ENCODE data around the gene WDR27. TPM values are rescaled to one million over a fixed set of nuclear protein-coding genes. Genes with fewer than 3 reads are reported as not detected.

WDR27 gene
- total RNA-seq, 6 donors from 2014 or later: 20.1 to 80.7 (median 40.3) TPM

DNA sequence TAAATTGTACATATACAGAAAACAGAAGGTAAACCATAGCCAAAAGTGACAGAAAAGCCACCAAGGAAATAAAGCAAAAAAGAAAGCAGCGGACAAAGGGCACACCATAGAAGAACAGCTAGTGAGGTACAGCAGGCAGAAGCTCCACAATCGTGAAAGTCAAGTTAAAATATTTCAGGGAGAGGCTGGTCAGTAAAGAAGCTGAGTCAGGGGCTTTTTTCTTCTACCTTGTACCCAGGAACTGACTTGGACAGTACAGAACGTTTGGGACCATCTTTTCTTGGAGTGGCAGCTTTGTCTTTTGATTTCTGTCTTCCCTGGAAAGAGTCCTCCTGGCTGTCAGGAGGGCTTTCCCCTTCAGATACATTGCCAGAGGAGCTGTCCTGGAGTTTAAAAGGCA is 8.2 kb upstream of the WDR27 start:
- WGBS, 2 donors: 76 to 93% methylated on average over 3 of the region's 3 CpGs
- Histone ChIP-seq H3K27ac (no peak overlapping the region), H3K27me3 (no peaks in the 10 kb centered on the region), H3K36me3 (peaks cover 10 to 66% (median 31%) of the 10 kb centered on the region in 4 donors), H3K4me1 (peaks cover 0 to 6% (median under 1%) of the 10 kb centered on the region in 4 donors), H3K9me3 (no peaks in the 10 kb centered on the region), H3K4me3 (no peak overlapping the region)
- no peak for DNase-seq
- TF ChIP-seq POLR2AphosphoS5 (IDR thresholded peaks at IDR 0.05) (no peak), POLR2A (IDR thresholded peaks at IDR 0.05) (no peak), EP300 (IDR thresholded peaks at IDR 0.05) (no peak)
- TF ChIP-seq, protein P1, sequence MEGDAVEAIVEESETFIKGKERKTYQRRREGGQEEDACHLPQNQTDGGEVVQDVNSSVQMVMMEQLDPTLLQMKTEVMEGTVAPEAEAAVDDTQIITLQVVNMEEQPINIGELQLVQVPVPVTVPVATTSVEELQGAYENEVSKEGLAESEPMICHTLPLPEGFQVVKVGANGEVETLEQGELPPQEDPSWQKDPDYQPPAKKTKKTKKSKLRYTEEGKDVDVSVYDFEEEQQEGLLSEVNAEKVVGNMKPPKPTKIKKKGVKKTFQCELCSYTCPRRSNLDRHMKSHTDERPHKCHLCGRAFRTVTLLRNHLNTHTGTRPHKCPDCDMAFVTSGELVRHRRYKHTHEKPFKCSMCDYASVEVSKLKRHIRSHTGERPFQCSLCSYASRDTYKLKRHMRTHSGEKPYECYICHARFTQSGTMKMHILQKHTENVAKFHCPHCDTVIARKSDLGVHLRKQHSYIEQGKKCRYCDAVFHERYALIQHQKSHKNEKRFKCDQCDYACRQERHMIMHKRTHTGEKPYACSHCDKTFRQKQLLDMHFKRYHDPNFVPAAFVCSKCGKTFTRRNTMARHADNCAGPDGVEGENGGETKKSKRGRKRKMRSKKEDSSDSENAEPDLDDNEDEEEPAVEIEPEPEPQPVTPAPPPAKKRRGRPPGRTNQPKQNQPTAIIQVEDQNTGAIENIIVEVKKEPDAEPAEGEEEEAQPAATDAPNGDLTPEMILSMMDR (IDR thresholded peaks at IDR 0.05): no peak
- no peak for ATAC-seq (ENCODE audit: low FRiP score in 2 of 2)

DNA sequence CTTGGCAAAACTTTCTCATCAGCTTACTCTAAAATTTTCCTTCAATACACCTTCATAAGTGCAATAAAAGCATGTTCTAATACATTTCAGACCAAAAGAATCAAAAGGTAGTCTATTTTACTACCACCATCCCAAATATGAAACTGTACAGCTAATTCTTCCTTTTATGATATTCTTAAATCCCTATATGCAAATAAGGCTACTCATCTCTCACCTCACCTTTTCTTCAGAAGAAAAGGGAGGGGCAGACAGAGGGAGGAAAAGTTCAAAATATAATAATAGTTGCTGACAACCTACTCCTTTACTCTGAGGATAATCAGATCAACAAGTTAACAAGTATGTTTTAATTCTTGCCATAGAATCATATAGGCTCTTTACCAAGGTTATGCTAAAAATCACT is 7.5 kb upstream of the WDR27 start:
- Histone ChIP-seq H3K27ac (no peak overlapping the region), H3K9me3 (no peaks in the 10 kb centered on the region), H3K4me3 (no peak overlapping the region), H3K27me3 (no peaks in the 10 kb centered on the region), H3K36me3 (peaks cover 10 to 62% (median 24%) of the 10 kb centered on the region in 4 donors), H3K4me1 (peaks cover 4 to 13% (median 8%) of the 10 kb centered on the region in 4 donors)
- DNase-seq (no peak), ATAC-seq (ENCODE audit: low FRiP score in 2 of 2) (no peak)
- TF ChIP-seq EP300 (IDR thresholded peaks at IDR 0.05) (no peak), POLR2A (IDR thresholded peaks at IDR 0.05) (no peak), POLR2AphosphoS5 (IDR thresholded peaks at IDR 0.05) (no peak)
- TF ChIP-seq, protein P1 (IDR thresholded peaks at IDR 0.05): no peak

DNA sequence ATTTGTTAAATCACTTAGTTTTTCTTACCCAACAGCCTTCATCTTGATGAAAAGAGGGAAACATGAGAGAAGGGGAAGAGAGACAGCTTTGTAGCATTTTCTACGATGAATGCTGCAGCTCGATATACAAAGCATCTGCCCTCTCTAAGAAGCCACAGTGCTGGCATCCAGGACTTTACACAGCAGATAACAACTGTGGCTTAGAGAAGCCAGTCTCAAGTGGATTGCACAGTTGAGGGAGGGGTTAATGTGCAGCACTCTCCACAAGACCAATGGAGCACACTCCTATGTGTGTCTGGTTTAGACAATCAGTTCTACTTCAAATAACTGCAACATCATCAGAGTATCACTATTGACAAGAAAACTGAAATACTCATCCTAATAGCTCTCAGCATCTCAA is 5.9 kb upstream of the WDR27 start:
- H3K9me3 ChIP-seq: no peaks in the 10 kb centered on the region
- no peaks in the 10 kb centered on the region for H3K27me3 ChIP-seq
- H3K27ac ChIP-seq: no peak overlapping the region
- TF ChIP-seq POLR2AphosphoS5 (IDR thresholded peaks at IDR 0.05): no peak
- no peak for TF ChIP-seq POLR2A (IDR thresholded peaks at IDR 0.05)
- no peak for TF ChIP-seq EP300 (IDR thresholded peaks at IDR 0.05)
- TF ChIP-seq, protein P1 (IDR thresholded peaks at IDR 0.05): no peak
- no peak for DNase-seq
- 86 to 91% methylated on average over 2 of the region's 2 CpGs for WGBS, 2 donors
- H3K4me3 ChIP-seq: no peak overlapping the region
- ATAC-seq (ENCODE audit: low FRiP score in 2 of 2): no peak
- peaks cover 7 to 49% (median 17%) of the 10 kb centered on the region in 4 donors for H3K36me3 ChIP-seq
- peaks cover 19 to 29% (median 23%) of the 10 kb centered on the region in 4 donors for H3K4me1 ChIP-seq

DNA sequence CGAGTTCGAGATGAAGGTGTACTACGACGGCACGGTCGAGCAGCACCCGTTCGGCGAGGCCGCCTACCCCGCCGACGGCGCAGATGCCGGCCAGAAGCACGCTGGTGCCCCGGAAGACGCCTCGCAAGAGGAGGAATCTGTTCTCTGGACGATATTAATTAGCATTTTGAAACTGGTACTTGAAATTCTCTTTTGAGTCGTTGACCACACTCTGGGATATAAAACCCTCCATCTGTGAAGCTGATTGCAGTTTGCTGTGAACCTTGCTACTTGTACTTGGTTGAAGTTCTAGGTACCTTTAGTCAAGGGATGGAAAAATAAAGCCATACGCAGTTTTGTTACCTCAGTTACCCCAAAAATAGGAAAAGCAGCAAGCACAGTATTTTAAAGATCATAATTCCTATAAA is 1.0 kb upstream of the WDR27 start:
- Histone ChIP-seq H3K27ac (peak overlapping the region; percentile 93 to 97 (median 94)), H3K9me3 (no peaks in the 10 kb centered on the region), H3K36me3 (peaks cover 0 to 6% (median 0%) of the 10 kb centered on the region in 4 donors), H3K4me1 (peaks cover 37 to 47% (median 41%) of the 10 kb centered on the region in 4 donors), H3K27me3 (no peaks in the 10 kb centered on the region), H3K4me3 (peak overlapping the region; percentile 74 to 99 (median 94))
- no peak for TF ChIP-seq EP300 (IDR thresholded peaks at IDR 0.05)
- TF ChIP-seq POLR2AphosphoS5 (IDR thresholded peaks at IDR 0.05): no peak
- TF ChIP-seq, protein P1 (IDR thresholded peaks at IDR 0.05): no peak
- TF ChIP-seq POLR2A (IDR thresholded peaks at IDR 0.05): no peak
- ATAC-seq (ENCODE audit: low FRiP score in 2 of 2) (peak in 1 of 2 donors; percentile 31), DNase-seq (no peak)
- 4 to 7% methylated on average over 12 to 21 of the region's 22 CpGs for WGBS, 2 donors

DNA sequence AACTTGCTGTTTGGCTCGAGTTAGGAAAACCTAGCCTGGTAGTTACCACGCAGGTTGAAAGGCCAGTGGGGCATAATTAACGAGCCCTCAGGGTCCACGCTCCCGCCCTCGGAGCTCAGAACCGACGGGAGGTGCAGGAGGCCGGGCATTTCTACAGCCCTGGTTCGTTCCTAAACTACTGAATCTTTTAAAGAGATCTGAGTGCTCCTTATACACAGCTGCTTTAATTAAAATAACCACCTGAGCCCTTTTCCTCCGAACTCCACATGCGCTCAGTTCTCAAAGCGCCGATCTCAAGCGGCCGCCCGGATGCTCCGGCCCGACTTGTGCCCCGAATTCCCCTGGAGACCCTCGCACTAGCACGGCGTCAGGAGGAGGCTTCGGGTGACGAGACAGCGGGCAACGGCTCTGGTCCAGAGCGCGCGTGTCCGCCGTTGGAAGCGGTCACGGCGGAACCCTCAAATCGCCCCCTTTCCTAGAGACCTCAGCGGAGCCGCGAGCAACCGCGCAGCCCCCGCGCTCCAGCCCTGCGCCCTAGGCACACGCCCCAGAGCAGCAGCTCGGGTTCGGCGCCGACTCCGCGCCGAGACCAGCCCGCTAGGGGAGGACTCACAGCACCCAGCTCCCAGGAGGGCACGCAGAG is 397 bp downstream of the WDR27 start:
- peaks cover 37 to 47% (median 41%) of the 10 kb centered on the region in 4 donors for H3K4me1 ChIP-seq
- H3K9me3 ChIP-seq: no peaks in the 10 kb centered on the region
- H3K27ac ChIP-seq: peak overlapping the region; percentile 93 to 97 (median 94)
- H3K4me3 ChIP-seq: peak overlapping the region; percentile 74 to 99 (median 94)
- no peak for TF ChIP-seq EP300 (IDR thresholded peaks at IDR 0.05)
- TF ChIP-seq POLR2A (IDR thresholded peaks at IDR 0.05): no peak
- no peak for TF ChIP-seq POLR2AphosphoS5 (IDR thresholded peaks at IDR 0.05)
- TF ChIP-seq, protein P1 (IDR thresholded peaks at IDR 0.05): peak in 1 of 6 experiments; percentile 4
- H3K27me3 ChIP-seq: no peaks in the 10 kb centered on the region
- WGBS, 2 donors: 0 to 1% methylated on average over 20 to 35 of the region's 54 CpGs
- peak; percentile 6 to 16 for ATAC-seq (ENCODE audit: low FRiP score in 2 of 2)
- peaks cover 0 to 4% (median 0%) of the 10 kb centered on the region in 4 donors for H3K36me3 ChIP-seq
- no peak for DNase-seq
